GM23248 (cell line): Measurements from ENCODE around the gene ARID4B. TPM values are rescaled to one million over a fixed set of nuclear protein-coding genes. Genes with fewer than 3 reads are reported as not detected.

Source experiments
- DNase-seq: peaks from one replicate; pipeline ENCODE4 v3.0.0-alpha.2; 2015
- H2AFZ ChIP-seq: fragments of 200-600 bp; sonication (generic); 2 replicates; pipeline ENCODE4 v1.6.1; 2016; ENCODE audit warnings: antibody characterized with exemption
- H3F3A ChIP-seq: fragments of 200-600 bp; sonication (generic); 2 replicates; pipeline ENCODE4 v1.6.1; 2016; ENCODE audit warnings: mild to moderate bottlenecking, antibody characterized with exemption, mixed run types; ENCODE audit not compliant: insufficient read depth
- H3K27ac ChIP-seq: fragments of 200-600 bp; sonication (generic); 2 replicates; pipeline ENCODE4 v1.5.1; 2016; ENCODE audit warnings: mild to moderate bottlenecking
- H3K27me3 ChIP-seq: fragments of 200-600 bp; sonication (generic); replicated peaks from 2 replicates; pipeline ENCODE4 v1.6.1; 2016; ENCODE audit warnings: mild to moderate bottlenecking; ENCODE audit not compliant: insufficient read depth
- H3K36me3 ChIP-seq: fragments of 200-600 bp; sonication (generic); 2 replicates; pipeline ENCODE4 v1.6.1; 2016; ENCODE audit warnings: low read depth, mild to moderate bottlenecking
- H3K4me1 ChIP-seq: fragments of 200-600 bp; sonication (generic); 2 replicates; pipeline ENCODE4 v1.6.1; 2016; ENCODE audit warnings: mild to moderate bottlenecking; ENCODE audit not compliant: insufficient read depth
- H3K4me2 ChIP-seq: fragments of 200-600 bp; sonication (generic); one replicate; pipeline ENCODE4 v1.6.1; 2016; ENCODE audit warnings: mild to moderate bottlenecking; ENCODE audit not compliant: unreplicated experiment
- H3K4me3 ChIP-seq: fragments of 200-600 bp; sonication (generic); 2 replicates; pipeline ENCODE4 v1.5.1; 2016; ENCODE audit warnings: mild to moderate bottlenecking
- H3K79me2 ChIP-seq: fragments of 200-600 bp; sonication (generic); 2 replicates; pipeline ENCODE4 v1.6.1; 2016; ENCODE audit warnings: mild to moderate bottlenecking; ENCODE audit not compliant: insufficient read depth
- H3K9ac ChIP-seq: fragments of 200-600 bp; sonication (generic); 2 replicates; pipeline ENCODE4 v1.6.1; 2016; ENCODE audit warnings: mild to moderate bottlenecking
- H3K9me2 ChIP-seq: fragments of 200-600 bp; sonication (generic); 2 replicates; pipeline ENCODE4 v1.6.1; 2016; ENCODE audit warnings: mixed run types, mild to moderate bottlenecking, moderate library complexity; ENCODE audit not compliant: insufficient read depth
- H3K9me3 ChIP-seq: fragments of 200-600 bp; sonication (generic); one replicate; pipeline ENCODE4 v1.6.1; 2017; ENCODE audit warnings: low read depth
- H4K20me1 ChIP-seq: fragments of 200-600 bp; sonication (generic); 2 replicates; pipeline ENCODE4 v1.6.0; 2016; ENCODE audit not compliant: insufficient read depth
- EZH2 ChIP-seq: fragments of 200-600 bp; sonication (generic); IDR thresholded peaks from 2 replicates; pipeline ENCODE4 v1.6.1; 2018; ENCODE audit warnings: antibody characterized with exemption, mild to moderate bottlenecking; ENCODE audit not compliant: insufficient read depth, poor library complexity, severe bottlenecking
- EZH2phosphoT487 ChIP-seq: fragments of 200-600 bp; sonication (generic); IDR thresholded peaks from 2 replicates; pipeline ENCODE4 v1.6.1; 2018; ENCODE audit warnings: antibody characterized with exemption, moderate library complexity, mild to moderate bottlenecking, low read depth; ENCODE audit not compliant: insufficient read depth
- WGBS, 2 experiments: methylation state at CpG; one replicate each; pipeline ENCODE4 v1.1.6; 2015 to 2017; ENCODE audit warnings: low lambda C conversion rate in 2 of 2, low coverage in 1 of 2; ENCODE audit errors: missing lambda C conversion rate in 2 of 2; 5-methylcytosine and 5-hydroxymethylcytosine counted together
- in situ Hi-C: fragments of 300-500 bp; cut with MboI; formaldehyde crosslinking; loops from 2 replicates; pipeline ENCODE4 v1.15.0; 2020
- polyA plus RNA-seq: library from polyadenylated mRNA; unstranded; fragments of >200 nt; fragmentation: Nextera tagmentation; extraction: Ambion mirVana; gene quantifications from 2 replicates; pipeline ENCODE4 v1.2.1, GENCODE V29; 2016
- total RNA-seq: library from RNA; depleted of rRNA; stranded (reverse); fragments of >200 nt; shearing (Covaris generic); gene quantifications from 2 replicates; pipeline ENCODE4 v1.2.3, GENCODE V29; 2014

Gene ARID4B
- total and polyA plus RNA-seq, 2 experiments from 2014 or later = 17.8 to 25.6 TPM

DNA sequence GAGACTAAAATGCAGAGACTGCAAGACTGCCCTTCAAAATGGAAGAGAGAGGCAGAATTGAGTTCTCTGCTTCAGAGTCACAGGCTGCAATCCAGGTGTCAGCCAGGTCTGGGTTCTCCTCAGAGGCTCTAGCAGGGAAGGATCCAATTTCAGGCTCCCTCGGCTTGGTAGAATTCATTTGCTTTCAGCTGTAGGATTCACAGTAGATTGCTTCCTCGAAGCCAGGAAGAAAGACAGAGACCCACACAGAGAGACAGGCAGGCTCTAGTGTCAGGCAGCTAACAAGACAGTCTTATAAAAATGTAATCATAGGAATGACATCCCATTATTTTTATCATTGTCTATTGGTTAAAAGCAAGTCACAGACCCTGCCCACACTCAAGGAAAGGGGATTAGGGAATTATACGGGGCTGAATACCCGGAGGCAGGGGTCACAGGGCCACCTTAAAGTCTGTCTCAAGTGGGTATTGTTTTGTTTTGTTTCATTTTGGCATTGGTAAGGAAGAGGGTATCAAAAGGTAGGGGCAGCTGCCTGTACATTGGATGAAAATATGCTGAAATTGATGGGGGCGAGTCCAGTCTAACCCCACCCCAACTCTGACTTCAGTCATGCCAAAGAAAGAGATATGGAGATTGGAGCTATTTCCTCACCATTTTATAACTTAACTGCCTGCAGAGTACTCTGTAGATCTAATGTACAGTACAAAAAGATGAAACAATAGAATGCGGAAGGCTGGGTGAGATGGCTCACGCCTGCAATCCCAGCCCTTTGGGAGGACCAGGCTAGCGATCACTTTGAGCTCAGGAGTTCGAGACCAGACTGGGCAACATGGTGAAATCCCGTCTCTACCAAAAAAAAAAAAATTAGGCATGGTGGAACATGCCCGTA lies 29.8 kb upstream of the ARID4B start:
- in situ Hi-C loops = no loop called here

DNA sequence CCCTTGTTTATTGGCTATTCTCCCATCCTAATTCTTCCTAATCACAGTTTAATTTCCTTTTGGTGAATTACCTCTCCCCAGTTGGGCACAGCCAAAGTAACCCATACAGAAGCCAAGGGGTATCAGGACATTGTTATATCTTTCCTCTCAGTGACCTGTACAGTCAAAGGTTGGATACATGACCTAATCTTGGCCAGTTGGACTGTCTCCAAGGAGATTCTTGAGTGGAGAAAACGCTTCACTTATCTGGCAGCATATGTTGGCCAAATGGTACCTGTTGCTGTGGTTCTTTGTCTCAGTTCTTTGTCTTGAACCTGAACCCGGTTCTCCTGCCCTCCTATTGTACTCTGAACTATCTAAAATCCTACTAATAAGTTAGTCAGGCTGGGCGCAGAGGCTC lies 23.9 kb upstream of the ARID4B start:
- Histone ChIP-seq H3K9ac (no peak overlapping the region), H3K4me2 (no peak overlapping the region), H3K9me2 (no peaks in the 10 kb centered on the region), H3K27ac (no peak overlapping the region), H3K9me3 (no peaks in the 10 kb centered on the region), H3K4me1 (no peaks in the 10 kb centered on the region), H2AFZ (no peak overlapping the region), H3K4me3 (no peak overlapping the region), H3F3A (no peaks in the 10 kb centered on the region), H3K79me2 (no peaks in the 10 kb centered on the region), H3K36me3 (no peaks in the 10 kb centered on the region), H3K27me3 (no peaks in the 10 kb centered on the region), H4K20me1 (no peaks in the 10 kb centered on the region)
- in situ Hi-C loops = no loop called here
- no peak for TF ChIP-seq EZH2
- no peak for TF ChIP-seq EZH2phosphoT487
- DNase-seq = no peak
- WGBS, 2 experiments = 93 to 96% methylated on average over 3 of the region's 3 CpGs

More for the DNA sequence above, 29.8 kb upstream of the ARID4B start:
- H3K9me3 ChIP-seq = no peaks in the 10 kb centered on the region
- H3K4me3 ChIP-seq = no peak overlapping the region
- H3F3A ChIP-seq = no peaks in the 10 kb centered on the region
- H3K36me3 ChIP-seq = no peaks in the 10 kb centered on the region
- DNase-seq = no peak
- no peak overlapping the region for H3K9ac ChIP-seq
- 0 out of 2 replicates have a peak overlapping the region, but pooled peaks have one; percentile 45 for H2AFZ ChIP-seq
- 61 to 65% methylated on average over 10 to 11 of the region's 11 CpGs for WGBS, 2 experiments
- H3K79me2 ChIP-seq = no peaks in the 10 kb centered on the region
- H3K4me2 ChIP-seq = no peak overlapping the region
- no peaks in the 10 kb centered on the region for H3K4me1 ChIP-seq
- H3K27me3 ChIP-seq = no peaks in the 10 kb centered on the region
- no peaks in the 10 kb centered on the region for H4K20me1 ChIP-seq
- TF ChIP-seq EZH2phosphoT487 (no peak), EZH2 (no peak)
- H3K9me2 ChIP-seq = no peaks in the 10 kb centered on the region
- no peak overlapping the region for H3K27ac ChIP-seq

DNA sequence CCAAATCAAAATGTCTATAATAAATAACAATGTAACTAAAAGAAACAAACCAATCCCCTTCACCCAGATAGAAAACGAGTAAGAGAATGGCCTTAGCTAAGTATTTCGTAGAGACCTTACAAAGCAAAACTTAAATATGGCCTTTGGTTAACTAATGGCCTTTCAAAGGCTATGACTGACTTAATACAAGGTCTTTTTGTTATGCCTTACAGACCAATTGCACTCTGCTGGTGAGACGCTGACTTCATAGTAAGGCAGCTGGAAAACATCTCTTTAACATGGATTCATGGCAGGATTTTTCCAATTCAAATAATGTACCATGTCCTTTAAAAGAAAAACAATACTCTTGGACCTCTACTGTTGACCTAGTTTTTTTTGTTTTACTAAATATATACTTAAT lies 23.5 kb upstream of the ARID4B start:
- Histone ChIP-seq H3K36me3 (no peaks in the 10 kb centered on the region), H3K9me3 (no peaks in the 10 kb centered on the region), H3K27me3 (no peaks in the 10 kb centered on the region), H3K27ac (no peak overlapping the region), H3K4me3 (no peak overlapping the region), H3K79me2 (no peaks in the 10 kb centered on the region), H3K4me1 (no peaks in the 10 kb centered on the region), H3K9ac (no peak overlapping the region), H3K9me2 (no peaks in the 10 kb centered on the region), H3F3A (no peaks in the 10 kb centered on the region), H3K4me2 (no peak overlapping the region), H4K20me1 (no peaks in the 10 kb centered on the region), H2AFZ (no peak overlapping the region)
- in situ Hi-C loops = no loop called here
- DNase-seq = no peak
- TF ChIP-seq EZH2phosphoT487 = no peak
- TF ChIP-seq EZH2 = no peak
- 74 to 82% methylated on average over 3 of the region's 3 CpGs for WGBS, 2 experiments

DNA sequence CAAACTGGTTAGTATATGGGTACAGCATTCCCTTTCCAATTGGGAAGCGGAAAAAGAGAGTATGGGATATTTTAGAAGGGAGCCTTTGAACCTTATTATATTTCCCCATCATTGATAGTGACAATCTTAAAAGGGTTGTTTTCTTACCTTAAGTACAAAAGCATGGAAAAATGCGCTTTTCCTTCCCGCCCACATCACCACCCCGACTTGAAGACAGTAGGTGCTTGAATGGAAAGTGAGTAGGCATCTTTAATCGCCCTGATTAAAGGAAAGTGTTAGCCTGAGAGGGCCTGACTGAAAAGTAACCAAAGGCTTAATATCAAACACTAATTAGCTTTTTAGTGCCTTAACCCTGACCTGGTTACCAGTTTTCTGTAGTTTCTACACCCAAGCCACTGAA lies 15.7 kb upstream of the ARID4B start:
- Histone ChIP-seq H3K27ac (no peak overlapping the region), H3K4me2 (no peak overlapping the region), H3K9me3 (no peaks in the 10 kb centered on the region), H3K79me2 (no peaks in the 10 kb centered on the region), H3K27me3 (no peaks in the 10 kb centered on the region), H3K4me3 (no peak overlapping the region), H3K9me2 (no peaks in the 10 kb centered on the region), H3K9ac (no peak overlapping the region), H3F3A (no peaks in the 10 kb centered on the region), H2AFZ (no peak overlapping the region), H3K36me3 (peaks cover 10% of the 10 kb centered on the region; the same call in 1 of the 2 replicates), H4K20me1 (no peaks in the 10 kb centered on the region), H3K4me1 (no peaks in the 10 kb centered on the region)
- DNase-seq = no peak
- in situ Hi-C loops = no loop called here
- TF ChIP-seq EZH2phosphoT487 (no peak), EZH2 (no peak)
- 89 to 90% methylated on average over 5 of the region's 5 CpGs for WGBS, 2 experiments
